NB4 (cell line): ENCODE measurements around the gene ASCC1.

ENCODE experiments used
- MYC ChIP-seq: IDR thresholded peaks from 2 replicates; pipeline ENCODE4 v1.6.1; 2011; ENCODE audit warnings: low read depth, low read length
- POLR2A ChIP-seq: IDR thresholded peaks from 2 replicates; pipeline ENCODE4 v1.6.1; 2011; ENCODE audit warnings: mild to moderate bottlenecking; ENCODE audit not compliant: insufficient read length; ENCODE audit errors: extremely low read depth
- TF ChIP-seq, protein P1 (sequence below): IDR thresholded peaks from 2 replicates; pipeline ENCODE4 v1.6.1; 2011; ENCODE audit warnings: low read depth, low read length
- TF ChIP-seq, protein P2 (sequence below): IDR thresholded peaks from one replicate; pipeline ENCODE4 v1.5.1; 2012; ENCODE audit warnings: low read depth, low read length

DNA sequence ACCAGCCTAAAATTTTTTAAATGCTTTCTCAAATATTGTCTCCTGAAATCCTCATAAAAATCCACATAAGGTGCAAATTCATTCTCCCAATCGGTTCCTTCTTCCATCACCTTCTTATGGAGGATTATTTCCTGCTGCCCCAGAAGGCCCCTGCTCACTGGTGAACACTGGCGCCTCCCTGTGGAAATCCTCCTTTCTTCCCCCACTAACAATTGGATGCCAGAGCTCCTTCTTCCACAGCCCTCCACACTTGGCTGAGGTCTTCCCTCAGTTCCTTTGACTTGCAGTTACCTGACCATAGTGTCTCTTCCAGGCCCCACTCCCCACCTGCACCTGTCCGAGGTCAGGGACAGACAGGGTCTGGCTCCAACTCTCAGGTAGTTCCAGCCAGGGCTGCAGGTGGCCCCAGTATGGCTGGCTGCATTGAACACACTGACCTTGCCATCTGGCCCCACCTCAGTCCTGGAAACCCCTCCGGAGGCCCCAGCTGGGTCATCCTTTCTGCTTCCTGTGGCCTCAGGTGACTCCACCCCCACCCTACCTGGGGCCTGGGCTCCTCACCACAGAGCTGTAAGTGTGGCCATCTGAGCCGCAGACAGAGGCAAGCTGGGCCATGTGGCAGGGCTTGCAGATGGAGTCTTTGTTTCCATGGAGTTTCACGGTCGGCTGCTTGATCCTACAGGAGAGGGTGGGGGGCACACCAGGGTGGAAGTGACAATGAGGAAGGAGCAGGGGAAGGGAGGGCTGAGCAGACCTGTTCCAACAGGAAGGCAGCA, 146.1 kb downstream of the ASCC1 start:
- TF ChIP-seq, protein P1, sequence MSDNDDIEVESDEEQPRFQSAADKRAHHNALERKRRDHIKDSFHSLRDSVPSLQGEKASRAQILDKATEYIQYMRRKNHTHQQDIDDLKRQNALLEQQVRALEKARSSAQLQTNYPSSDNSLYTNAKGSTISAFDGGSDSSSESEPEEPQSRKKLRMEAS: no peak
- TF ChIP-seq, protein P2, sequence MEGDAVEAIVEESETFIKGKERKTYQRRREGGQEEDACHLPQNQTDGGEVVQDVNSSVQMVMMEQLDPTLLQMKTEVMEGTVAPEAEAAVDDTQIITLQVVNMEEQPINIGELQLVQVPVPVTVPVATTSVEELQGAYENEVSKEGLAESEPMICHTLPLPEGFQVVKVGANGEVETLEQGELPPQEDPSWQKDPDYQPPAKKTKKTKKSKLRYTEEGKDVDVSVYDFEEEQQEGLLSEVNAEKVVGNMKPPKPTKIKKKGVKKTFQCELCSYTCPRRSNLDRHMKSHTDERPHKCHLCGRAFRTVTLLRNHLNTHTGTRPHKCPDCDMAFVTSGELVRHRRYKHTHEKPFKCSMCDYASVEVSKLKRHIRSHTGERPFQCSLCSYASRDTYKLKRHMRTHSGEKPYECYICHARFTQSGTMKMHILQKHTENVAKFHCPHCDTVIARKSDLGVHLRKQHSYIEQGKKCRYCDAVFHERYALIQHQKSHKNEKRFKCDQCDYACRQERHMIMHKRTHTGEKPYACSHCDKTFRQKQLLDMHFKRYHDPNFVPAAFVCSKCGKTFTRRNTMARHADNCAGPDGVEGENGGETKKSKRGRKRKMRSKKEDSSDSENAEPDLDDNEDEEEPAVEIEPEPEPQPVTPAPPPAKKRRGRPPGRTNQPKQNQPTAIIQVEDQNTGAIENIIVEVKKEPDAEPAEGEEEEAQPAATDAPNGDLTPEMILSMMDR: peak; percentile 47
- TF ChIP-seq POLR2A (no peak), MYC (no peak)
